Astrocyte (in vitro differentiated cells and primary cell): Measurements from ENCODE around the gene ZC3H12C. TPM values are rescaled to one million over a fixed set of nuclear protein-coding genes. Genes with fewer than 3 reads are reported as not detected.

Source experiments
- DNase-seq: peaks from one replicate; pipeline ENCODE4 v3.0.0-alpha.2; 2010; ENCODE audit warnings: low read depth
- FAIRE-seq: peaks from 2 replicates; lab custom pipeline; 2011; peaks lifted over from hg19 to GRCh38; lab: Jason Lieb, UNC
- H2AFZ ChIP-seq: 2 replicates; pipeline ENCODE4 v1.6.0; 2012; ENCODE audit warnings: low read depth, low read length, inconsistent platforms
- H3K27ac ChIP-seq: 2 replicates; pipeline ENCODE4 v1.5.1; 2011; ENCODE audit warnings: low read depth, low read length, inconsistent platforms
- H3K27me3 ChIP-seq: 2 replicates; pipeline ENCODE4 v1.6.0; 2011; ENCODE audit warnings: low read length, inconsistent platforms; ENCODE audit not compliant: insufficient read depth
- H3K36me3 ChIP-seq: 2 replicates; pipeline ENCODE4 v1.5.1; 2011; ENCODE audit warnings: low read length, inconsistent platforms; ENCODE audit not compliant: insufficient read depth
- H3K4me1 ChIP-seq: 2 replicates; pipeline ENCODE4 v1.5.1; 2011; ENCODE audit warnings: low read length, inconsistent platforms; ENCODE audit not compliant: insufficient read depth
- H3K4me2 ChIP-seq: 2 replicates; pipeline ENCODE4 v1.6.0; 2012; ENCODE audit warnings: low read length, inconsistent platforms
- H3K4me3 ChIP-seq: 2 replicates; pipeline ENCODE4 v1.5.1; 2011; ENCODE audit warnings: low read depth, mild to moderate bottlenecking, low read length, inconsistent platforms; ENCODE audit not compliant: insufficient read depth
- H3K79me2 ChIP-seq: 2 replicates; pipeline ENCODE4 v1.6.0; 2012; ENCODE audit warnings: mild to moderate bottlenecking, low read length, inconsistent platforms; ENCODE audit not compliant: insufficient read depth
- H3K9ac ChIP-seq: 2 replicates; pipeline ENCODE4 v1.6.0; 2012; ENCODE audit warnings: mild to moderate bottlenecking, low read length, inconsistent platforms
- H3K9me3 ChIP-seq: 2 replicates; pipeline ENCODE4 v1.5.1; 2012; ENCODE audit warnings: low read depth, mild to moderate bottlenecking, low read length, inconsistent platforms; ENCODE audit not compliant: insufficient read depth
- H4K20me1 ChIP-seq: 2 replicates; pipeline ENCODE4 v1.6.0; 2012; ENCODE audit warnings: low read length, inconsistent platforms; ENCODE audit not compliant: insufficient read depth
- H3K27ac Mint-ChIP-seq: one replicate; pipeline ENCODE4 v1.8.0; 2021; ENCODE audit warnings: mild to moderate bottlenecking, mixed read lengths; ENCODE audit not compliant: unreplicated experiment
- H3K27me3 Mint-ChIP-seq: one replicate; pipeline ENCODE4 v1.8.0; 2021; ENCODE audit warnings: low read depth, mixed read lengths; ENCODE audit not compliant: unreplicated experiment
- H3K36me3 Mint-ChIP-seq: one replicate; pipeline ENCODE4 v1.8.0; 2021; ENCODE audit warnings: low read depth, mixed read lengths; ENCODE audit not compliant: unreplicated experiment
- H3K4me1 Mint-ChIP-seq: one replicate; pipeline ENCODE4 v1.8.0; 2021; ENCODE audit warnings: low read depth, mixed read lengths; ENCODE audit not compliant: unreplicated experiment
- H3K4me3 Mint-ChIP-seq: one replicate; pipeline ENCODE4 v1.8.0; 2021; ENCODE audit warnings: mild to moderate bottlenecking, moderate library complexity, mixed read lengths; ENCODE audit not compliant: unreplicated experiment
- H3K9me3 Mint-ChIP-seq: one replicate; pipeline ENCODE4 v1.8.0; 2021; ENCODE audit warnings: mild to moderate bottlenecking, mixed read lengths; ENCODE audit not compliant: unreplicated experiment
- EZH2 ChIP-seq: IDR thresholded peaks from 2 replicates; pipeline ENCODE4 v1.6.1; 2012; ENCODE audit warnings: mild to moderate bottlenecking, low read length, inconsistent platforms; ENCODE audit not compliant: insufficient read depth
- total RNA-seq: library from RNA; stranded (reverse); gene quantifications from 2 replicates; pipeline ENCODE4 v1.2.1, GENCODE V29; 2021
- TF ChIP-seq, protein P1 (sequence below): IDR thresholded peaks from 2 replicates; pipeline ENCODE4 v1.5.1; 2011; ENCODE audit warnings: low read depth, mild to moderate bottlenecking, inconsistent platforms, low read length, moderate library complexity; ENCODE audit not compliant: insufficient read depth

Gene ZC3H12C
- total RNA-seq, 1 donor from 2014 or later: 12.0 TPM

DNA sequence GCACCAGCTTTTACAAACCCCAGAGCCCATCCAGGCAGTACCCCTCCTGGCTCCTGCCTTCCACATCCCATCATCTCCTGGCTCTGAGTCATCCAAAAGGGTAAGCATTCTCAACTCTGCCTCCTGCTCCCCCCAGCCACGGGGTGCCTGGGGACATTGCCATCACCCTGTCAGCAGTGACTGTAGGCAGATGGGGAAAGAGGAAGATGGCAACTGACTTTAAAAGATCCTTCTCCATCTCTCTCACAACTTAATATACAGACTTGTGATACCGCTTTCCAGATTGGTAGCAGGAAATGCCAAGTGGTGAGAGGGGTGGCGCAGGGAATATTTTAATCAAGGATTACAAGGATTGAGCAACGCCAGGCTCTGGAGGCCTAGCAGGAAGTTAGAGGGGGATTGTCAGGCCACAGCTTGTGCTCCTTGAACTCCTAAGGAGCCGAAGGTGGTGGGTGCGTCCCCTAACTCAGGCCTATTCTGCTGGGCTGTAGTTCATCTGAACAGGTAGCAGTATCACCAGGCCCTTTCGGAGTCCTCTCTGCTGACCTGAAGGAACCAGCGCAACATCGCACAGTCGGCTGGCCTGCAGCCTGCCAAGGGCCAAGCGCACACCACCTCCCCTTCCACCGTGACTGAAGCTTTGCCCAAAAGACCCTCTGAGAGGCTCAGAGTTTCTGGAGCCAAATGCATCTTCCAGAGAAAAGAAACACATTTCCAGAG, 83.3 kb downstream of the ZC3H12C start:
- Histone ChIP-seq H3K4me2 (no peak overlapping the region), H3K4me3 (no peak overlapping the region), H4K20me1 (no peaks in the 10 kb centered on the region), H3K36me3 (no peaks in the 10 kb centered on the region), H3K4me1 (peaks cover 14% of the 10 kb centered on the region), H3K79me2 (no peaks in the 10 kb centered on the region), H3K27ac (no peak overlapping the region), H3K9ac (no peak overlapping the region), H3K27me3 (peaks cover 3% of the 10 kb centered on the region), H3K9me3 (no peaks in the 10 kb centered on the region), H2AFZ (no peak overlapping the region)
- peaks cover 6% of the 10 kb centered on the region for H3K27me3 Mint-ChIP-seq
- FAIRE-seq (no peak), DNase-seq (no peak)
- H3K4me3 Mint-ChIP-seq: no peak overlapping the region
- peaks cover 2% of the 10 kb centered on the region for H3K9me3 Mint-ChIP-seq
- H3K27ac Mint-ChIP-seq: no peak overlapping the region
- H3K4me1 Mint-ChIP-seq: peaks cover 19% of the 10 kb centered on the region
- no peaks in the 10 kb centered on the region for H3K36me3 Mint-ChIP-seq
- no peak for TF ChIP-seq EZH2
- TF ChIP-seq, protein P1, sequence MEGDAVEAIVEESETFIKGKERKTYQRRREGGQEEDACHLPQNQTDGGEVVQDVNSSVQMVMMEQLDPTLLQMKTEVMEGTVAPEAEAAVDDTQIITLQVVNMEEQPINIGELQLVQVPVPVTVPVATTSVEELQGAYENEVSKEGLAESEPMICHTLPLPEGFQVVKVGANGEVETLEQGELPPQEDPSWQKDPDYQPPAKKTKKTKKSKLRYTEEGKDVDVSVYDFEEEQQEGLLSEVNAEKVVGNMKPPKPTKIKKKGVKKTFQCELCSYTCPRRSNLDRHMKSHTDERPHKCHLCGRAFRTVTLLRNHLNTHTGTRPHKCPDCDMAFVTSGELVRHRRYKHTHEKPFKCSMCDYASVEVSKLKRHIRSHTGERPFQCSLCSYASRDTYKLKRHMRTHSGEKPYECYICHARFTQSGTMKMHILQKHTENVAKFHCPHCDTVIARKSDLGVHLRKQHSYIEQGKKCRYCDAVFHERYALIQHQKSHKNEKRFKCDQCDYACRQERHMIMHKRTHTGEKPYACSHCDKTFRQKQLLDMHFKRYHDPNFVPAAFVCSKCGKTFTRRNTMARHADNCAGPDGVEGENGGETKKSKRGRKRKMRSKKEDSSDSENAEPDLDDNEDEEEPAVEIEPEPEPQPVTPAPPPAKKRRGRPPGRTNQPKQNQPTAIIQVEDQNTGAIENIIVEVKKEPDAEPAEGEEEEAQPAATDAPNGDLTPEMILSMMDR: no peak

DNA sequence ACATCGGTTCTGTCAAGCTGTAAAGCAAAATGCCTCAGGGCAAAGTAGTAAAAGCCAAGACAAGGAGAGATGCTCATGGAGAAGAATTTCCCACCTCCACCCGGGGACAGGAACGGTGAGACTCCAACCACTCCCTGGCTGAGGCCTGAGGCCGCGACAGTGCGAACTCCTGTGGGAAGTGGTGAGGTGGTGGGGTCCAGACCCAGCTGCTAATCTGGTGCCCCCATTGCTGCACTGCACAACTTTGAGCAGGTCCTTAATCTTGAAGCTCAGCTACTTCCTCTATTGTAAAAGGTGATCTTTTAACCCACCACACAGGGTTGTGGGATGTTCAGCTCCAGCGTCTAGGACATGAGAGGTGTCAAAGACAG, 83.9 kb downstream of the ZC3H12C start:
- H3K27me3 ChIP-seq: peaks cover 3% of the 10 kb centered on the region
- Mint-ChIP-seq H3K4me1 (peaks cover 19% of the 10 kb centered on the region), H3K27me3 (peaks cover 6% of the 10 kb centered on the region), H3K4me3 (no peak overlapping the region), H3K9me3 (peaks cover 2% of the 10 kb centered on the region), H3K36me3 (no peaks in the 10 kb centered on the region), H3K27ac (no peak overlapping the region)
- no peak overlapping the region for H2AFZ ChIP-seq
- DNase-seq (no peak), FAIRE-seq (no peak)
- no peak overlapping the region for H3K27ac ChIP-seq
- H3K4me2 ChIP-seq: no peak overlapping the region
- H3K36me3 ChIP-seq: no peaks in the 10 kb centered on the region
- H3K9ac ChIP-seq: no peak overlapping the region
- no peaks in the 10 kb centered on the region for H4K20me1 ChIP-seq
- H3K4me1 ChIP-seq: peaks cover 14% of the 10 kb centered on the region
- TF ChIP-seq EZH2: no peak
- TF ChIP-seq, protein P1: no peak
- no peak overlapping the region for H3K4me3 ChIP-seq
- no peaks in the 10 kb centered on the region for H3K79me2 ChIP-seq
- no peaks in the 10 kb centered on the region for H3K9me3 ChIP-seq

DNA sequence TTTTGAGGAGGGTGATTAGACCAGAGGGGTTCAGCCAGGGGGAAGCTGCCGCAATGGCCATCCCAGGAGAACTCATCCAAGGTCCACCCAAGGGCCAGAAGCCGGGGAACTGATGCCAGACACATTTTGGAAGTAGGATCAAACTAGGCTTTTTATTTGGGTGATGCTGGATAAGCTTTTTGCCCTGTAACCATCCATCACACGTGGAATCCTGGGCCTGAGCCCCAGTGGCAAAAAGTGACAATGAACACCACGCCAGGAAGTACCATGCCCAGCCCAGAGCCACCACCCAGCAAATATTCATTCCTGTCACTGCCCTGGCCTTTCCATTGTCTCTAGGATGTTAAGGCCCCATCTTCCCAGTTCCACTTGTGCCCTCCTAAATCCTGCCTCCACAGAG, 85.9 kb downstream of the ZC3H12C start:
- Histone ChIP-seq H3K27ac (no peak overlapping the region), H3K9ac (no peak overlapping the region), H3K36me3 (no peaks in the 10 kb centered on the region), H3K4me1 (peaks cover 10% of the 10 kb centered on the region), H3K79me2 (no peaks in the 10 kb centered on the region), H2AFZ (no peak overlapping the region), H3K27me3 (peaks cover 3% of the 10 kb centered on the region), H4K20me1 (no peaks in the 10 kb centered on the region), H3K4me3 (no peak overlapping the region), H3K4me2 (no peak overlapping the region), H3K9me3 (no peaks in the 10 kb centered on the region)
- Mint-ChIP-seq H3K27me3 (peaks cover 6% of the 10 kb centered on the region), H3K4me1 (peaks cover 22% of the 10 kb centered on the region), H3K27ac (no peak overlapping the region), H3K4me3 (no peak overlapping the region), H3K9me3 (peaks cover 2% of the 10 kb centered on the region), H3K36me3 (no peaks in the 10 kb centered on the region)
- FAIRE-seq (no peak), DNase-seq (no peak)
- TF ChIP-seq, protein P1: no peak
- no peak for TF ChIP-seq EZH2
